Measurements from ENCODE around the gene EMILIN2. TPM values are rescaled to one million over a fixed set of nuclear protein-coding genes. Genes with fewer than 3 reads are reported as not detected.

EMILIN2 gene
- total and polyA plus RNA-seq, 4 donors = 13.5 to 63.2 (median 36.0) TPM

- Histone ChIP-seq H3K27me3 (ENCODE audit: control insufficient read depth in 3 of 3, insufficient read depth in 3 of 3, low read length in 2 of 3) (no peaks in the 10 kb centered on the region), H3K9ac (ENCODE audit: insufficient read depth in 1 of 2, low read length in 2 of 2) (no peak overlapping the region), H3K4me3 (no peak overlapping the region), H3K27ac (ENCODE audit: low read depth in 1 of 2, low read length in 1 of 2) (no peak overlapping the region), H3K36me3 (ENCODE audit: control insufficient read depth in 4 of 4, insufficient read depth in 4 of 4, low read length in 4 of 4) (peaks cover 0 to 56% (median 24%) of the 10 kb centered on the region in 4 donors), H3K9me3 (ENCODE audit: control insufficient read depth in 4 of 4, insufficient read depth in 3 of 4, low read length in 3 of 4) (peaks cover 0 to 2% (median 0%) of the 10 kb centered on the region in 4 donors), H3K4me1 (ENCODE audit: control insufficient read depth in 5 of 5, insufficient read depth in 5 of 5, low read length in 5 of 5) (peaks cover 0 to 8% (median under 1%) of the 10 kb centered on the region in 5 donors)
- DNase-seq (no peak), ATAC-seq (ENCODE audit: insufficient read depth, low FRiP score) (no peak)
- WGBS, 2 donors = 94% methylated on average over 29 of the region's 29 CpGs
- no peak for TF ChIP-seq CTCF (IDR thresholded peaks at IDR 0.05; ENCODE audit: control extremely low read depth, extremely low read depth)
Measured at GRCh38 chr18:2912357-2913299, 65.8 kb downstream of the EMILIN2 start.

GRCh38 chr18:2913398-2914005 lies 66.7 kb downstream of the EMILIN2 start:
- Histone ChIP-seq H3K27me3 (ENCODE audit: control insufficient read depth in 3 of 3, insufficient read depth in 3 of 3, low read length in 2 of 3) (no peaks in the 10 kb centered on the region), H3K4me3 (no peak overlapping the region), H3K4me1 (ENCODE audit: control insufficient read depth in 5 of 5, insufficient read depth in 5 of 5, low read length in 5 of 5) (peaks cover 0 to 3% (median 0%) of the 10 kb centered on the region in 5 donors), H3K27ac (ENCODE audit: low read depth in 1 of 2, low read length in 1 of 2) (no peak overlapping the region), H3K36me3 (ENCODE audit: control insufficient read depth in 4 of 4, insufficient read depth in 4 of 4, low read length in 4 of 4) (peaks cover 0 to 55% (median 23%) of the 10 kb centered on the region in 4 donors), H3K9me3 (ENCODE audit: control insufficient read depth in 4 of 4, insufficient read depth in 3 of 4, low read length in 3 of 4) (peaks cover 0 to 2% (median 0%) of the 10 kb centered on the region in 4 donors), H3K9ac (ENCODE audit: insufficient read depth in 1 of 2, low read length in 2 of 2) (no peak overlapping the region)
- ATAC-seq (ENCODE audit: insufficient read depth, low FRiP score) = no peak
- 95% methylated on average over 17 of the region's 17 CpGs for WGBS, 2 donors
- no peak for DNase-seq
- no peak for TF ChIP-seq CTCF (IDR thresholded peaks at IDR 0.05; ENCODE audit: control extremely low read depth, extremely low read depth)

- ATAC-seq (ENCODE audit: insufficient read depth, low FRiP score) = no peak
- Histone ChIP-seq H3K27me3 (ENCODE audit: control insufficient read depth in 3 of 3, insufficient read depth in 3 of 3, low read length in 2 of 3) (no peaks in the 10 kb centered on the region), H3K4me3 (no peak overlapping the region), H3K9me3 (ENCODE audit: control insufficient read depth in 4 of 4, insufficient read depth in 3 of 4, low read length in 3 of 4) (peaks cover 0 to 2% (median 0%) of the 10 kb centered on the region in 4 donors), H3K4me1 (ENCODE audit: control insufficient read depth in 5 of 5, insufficient read depth in 5 of 5, low read length in 5 of 5) (peaks cover 0 to 3% (median 0%) of the 10 kb centered on the region in 5 donors), H3K36me3 (ENCODE audit: control insufficient read depth in 4 of 4, insufficient read depth in 4 of 4, low read length in 4 of 4) (peaks cover 1 to 54% (median 23%) of the 10 kb centered on the region in 4 donors), H3K9ac (ENCODE audit: insufficient read depth in 1 of 2, low read length in 2 of 2) (no peak overlapping the region), H3K27ac (ENCODE audit: low read depth in 1 of 2, low read length in 1 of 2) (no peak overlapping the region)
- 82 to 86% methylated on average over 17 of the region's 17 CpGs for WGBS, 2 donors
- TF ChIP-seq CTCF (IDR thresholded peaks at IDR 0.05; ENCODE audit: control extremely low read depth, extremely low read depth) = no peak
- DNase-seq = no peak
Measured at GRCh38 chr18:2914185-2914880, 67.5 kb downstream of the EMILIN2 start.

All from lung (tissue), 12 donors.